ENCODE data around the gene EAF2. TPM values are rescaled to one million over a fixed set of nuclear protein-coding genes. Genes with fewer than 3 reads are reported as not detected.

Gene EAF2
- total RNA-seq, 4 donors from 2014 or later, result 3.7 to 8.9 (median 6.1) TPM

GRCh38 chr3:121883507-121883906, 48.5 kb downstream of the EAF2 start:
- ATAC-seq (ENCODE audit: low FRiP score), result no peak

GRCh38 chr3:121885386-121885785, 50.4 kb downstream of the EAF2 start:
- TF ChIP-seq, protein P1, sequence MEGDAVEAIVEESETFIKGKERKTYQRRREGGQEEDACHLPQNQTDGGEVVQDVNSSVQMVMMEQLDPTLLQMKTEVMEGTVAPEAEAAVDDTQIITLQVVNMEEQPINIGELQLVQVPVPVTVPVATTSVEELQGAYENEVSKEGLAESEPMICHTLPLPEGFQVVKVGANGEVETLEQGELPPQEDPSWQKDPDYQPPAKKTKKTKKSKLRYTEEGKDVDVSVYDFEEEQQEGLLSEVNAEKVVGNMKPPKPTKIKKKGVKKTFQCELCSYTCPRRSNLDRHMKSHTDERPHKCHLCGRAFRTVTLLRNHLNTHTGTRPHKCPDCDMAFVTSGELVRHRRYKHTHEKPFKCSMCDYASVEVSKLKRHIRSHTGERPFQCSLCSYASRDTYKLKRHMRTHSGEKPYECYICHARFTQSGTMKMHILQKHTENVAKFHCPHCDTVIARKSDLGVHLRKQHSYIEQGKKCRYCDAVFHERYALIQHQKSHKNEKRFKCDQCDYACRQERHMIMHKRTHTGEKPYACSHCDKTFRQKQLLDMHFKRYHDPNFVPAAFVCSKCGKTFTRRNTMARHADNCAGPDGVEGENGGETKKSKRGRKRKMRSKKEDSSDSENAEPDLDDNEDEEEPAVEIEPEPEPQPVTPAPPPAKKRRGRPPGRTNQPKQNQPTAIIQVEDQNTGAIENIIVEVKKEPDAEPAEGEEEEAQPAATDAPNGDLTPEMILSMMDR (IDR thresholded peaks at IDR 0.05), result no peak
- ATAC-seq (ENCODE audit: low FRiP score) (no peak), DNase-seq (ENCODE audit: low spot score) (no peak)

More at GRCh38 chr3:121883507-121883906, 48.5 kb downstream of the EAF2 start:
- DNase-seq (ENCODE audit: low spot score), result no peak
- TF ChIP-seq, protein P1 (IDR thresholded peaks at IDR 0.05), result no peak

DNA sequence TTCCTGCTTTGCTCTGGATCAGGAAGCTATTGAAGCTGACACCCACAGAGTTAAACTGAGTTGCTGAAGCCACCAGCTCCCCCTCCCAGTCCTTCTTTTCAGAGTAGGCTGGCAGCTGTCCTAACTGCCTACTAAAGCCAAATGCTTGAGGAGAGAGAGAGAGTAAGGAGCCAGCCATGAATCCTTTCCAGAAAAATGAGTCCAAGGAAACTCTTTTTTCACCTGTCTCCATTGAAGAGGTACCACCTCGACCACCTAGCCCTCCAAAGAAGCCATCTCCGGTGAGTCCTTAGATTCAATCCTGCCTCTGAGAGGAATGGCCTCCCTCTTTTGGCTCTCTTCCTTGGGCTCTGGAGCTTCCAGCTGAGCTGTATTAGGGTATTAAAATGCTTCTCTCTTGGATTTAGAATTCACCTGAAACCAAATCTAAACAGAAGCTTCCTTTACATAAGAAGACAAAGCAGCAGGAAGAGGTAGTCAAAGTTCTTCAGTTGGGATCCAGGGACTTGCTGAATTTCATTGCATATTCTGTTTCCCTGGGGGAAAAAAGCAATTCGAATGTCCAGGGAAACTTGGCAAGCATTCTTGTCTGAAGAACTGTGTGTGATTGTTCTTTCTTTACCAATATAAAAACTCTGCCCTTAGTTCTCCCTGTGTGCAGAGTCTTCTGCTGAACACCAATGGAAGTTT, 59.4 kb downstream of the EAF2 start, which contains the start of gene SLC15A2:
TSS of gene SLC15A2 (plus strand) at position 101 of the 690 bp plus-strand sequence. CDS start at position 177, 76 bp downstream.
- ATAC-seq (ENCODE audit: low FRiP score) (no peak), DNase-seq (ENCODE audit: low spot score) (no peak)
- TF ChIP-seq, protein P1 (IDR thresholded peaks at IDR 0.05), result no peak

DNA sequence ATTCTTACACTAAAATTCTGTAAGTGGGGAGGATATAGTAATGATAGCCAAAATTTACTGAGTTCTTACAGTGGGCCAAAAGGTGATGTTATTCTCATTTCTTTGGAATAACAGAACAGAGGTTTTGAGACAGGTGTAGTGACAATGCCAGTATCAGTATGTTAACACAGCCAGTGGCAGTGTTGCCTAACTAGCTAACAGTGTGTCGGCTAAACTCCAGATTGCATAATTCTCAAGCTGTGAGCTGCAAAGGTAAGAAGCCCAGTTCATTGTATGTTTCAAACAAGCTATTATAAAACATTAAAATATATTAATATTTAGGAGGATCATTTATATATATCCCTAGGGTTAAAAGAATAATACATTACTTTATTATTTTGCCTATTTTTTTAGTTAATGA, 60.1 kb downstream of the EAF2 start:
- DNase-seq (ENCODE audit: low spot score) (no peak), ATAC-seq (ENCODE audit: low FRiP score) (no peak)
- TF ChIP-seq, protein P1 (IDR thresholded peaks at IDR 0.05), result no peak

- TF ChIP-seq, protein P1 (IDR thresholded peaks at IDR 0.05), result no peak
- DNase-seq (ENCODE audit: low spot score) (no peak), ATAC-seq (ENCODE audit: low FRiP score) (no peak)
Observed at GRCh38 chr3:121895736-121896135, 60.7 kb downstream of the EAF2 start.

- ATAC-seq (ENCODE audit: low FRiP score), result no peak
- TF ChIP-seq, protein P1 (IDR thresholded peaks at IDR 0.05), result no peak
- DNase-seq (ENCODE audit: low spot score), result no peak
Observed at GRCh38 chr3:121896823-121897222, 61.8 kb downstream of the EAF2 start.

DNA sequence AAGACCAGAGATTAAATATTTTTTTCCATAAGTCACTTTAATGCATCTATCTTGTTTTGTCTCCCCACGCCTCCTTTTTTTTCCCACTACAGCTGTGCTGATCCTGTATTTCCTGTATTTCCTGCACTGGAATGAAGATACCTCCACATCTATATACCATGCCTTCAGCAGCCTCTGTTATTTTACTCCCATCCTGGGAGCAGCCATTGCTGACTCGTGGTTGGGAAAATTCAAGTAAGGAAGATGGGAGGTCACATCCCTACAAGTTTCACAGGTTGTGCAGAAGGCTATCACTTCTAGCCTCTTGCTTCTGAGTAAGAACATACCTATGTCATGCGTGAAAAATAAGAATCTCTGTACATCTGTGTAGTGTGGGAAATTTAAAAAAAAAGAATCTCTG, 62.3 kb downstream of the EAF2 start:
- DNase-seq (ENCODE audit: low spot score), result no peak
- TF ChIP-seq, protein P1 (IDR thresholded peaks at IDR 0.05), result no peak
- no peak for ATAC-seq (ENCODE audit: low FRiP score)

Measured in omental fat pad (tissue), 4 donors.